ENCODE results near the gene MPPED2. TPM values are rescaled to one million over a fixed set of nuclear protein-coding genes. Genes with fewer than 3 reads are reported as not detected.

Gene MPPED2
- total and polyA plus RNA-seq, 2 of the 13 experiments (the other 11 are each of a cell fraction or from before 2014, with no cell fraction given): not detected

DNA sequence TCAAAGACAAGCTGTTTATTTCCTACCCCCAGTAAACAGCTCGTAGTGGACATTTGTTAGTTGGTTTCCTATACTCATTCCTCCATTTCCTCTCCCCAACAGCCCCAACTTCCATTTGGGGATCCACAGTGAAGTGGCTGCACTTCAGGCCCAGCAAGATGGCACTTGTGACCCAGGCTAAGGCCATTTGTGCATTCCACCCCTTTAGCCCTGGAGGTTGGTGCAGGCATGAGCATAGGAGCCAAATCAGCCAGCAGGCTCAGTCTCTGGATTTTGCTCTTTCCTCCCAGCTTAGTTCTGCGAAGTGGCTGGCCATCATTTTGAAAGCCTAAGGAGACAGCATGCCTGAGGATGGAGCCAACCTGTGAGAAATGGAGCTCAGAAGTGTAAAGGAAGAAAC, 122.9 kb downstream of the MPPED2 start (continued):
- TF ChIP-seq ZNF431 (CRISPR knock-in tag; IDR thresholded peaks at IDR 0.05; ENCODE audit: borderline replicate concordance, low read depth) (no peak), PRPF4 (IDR thresholded peaks at IDR 0.05; ENCODE audit: low read depth, low read length, poor library complexity, severe bottlenecking) (no peak), CHD2 (IDR thresholded peaks at IDR 0.05; ENCODE audit: low read depth, low read length) (no peak), SNAPC2 (CRISPR knock-in tag; IDR thresholded peaks at IDR 0.05) (no peak), ZNF124 (CRISPR knock-in tag; IDR thresholded peaks at IDR 0.05) (no peak)
- TF ChIP-seq, protein P1, sequence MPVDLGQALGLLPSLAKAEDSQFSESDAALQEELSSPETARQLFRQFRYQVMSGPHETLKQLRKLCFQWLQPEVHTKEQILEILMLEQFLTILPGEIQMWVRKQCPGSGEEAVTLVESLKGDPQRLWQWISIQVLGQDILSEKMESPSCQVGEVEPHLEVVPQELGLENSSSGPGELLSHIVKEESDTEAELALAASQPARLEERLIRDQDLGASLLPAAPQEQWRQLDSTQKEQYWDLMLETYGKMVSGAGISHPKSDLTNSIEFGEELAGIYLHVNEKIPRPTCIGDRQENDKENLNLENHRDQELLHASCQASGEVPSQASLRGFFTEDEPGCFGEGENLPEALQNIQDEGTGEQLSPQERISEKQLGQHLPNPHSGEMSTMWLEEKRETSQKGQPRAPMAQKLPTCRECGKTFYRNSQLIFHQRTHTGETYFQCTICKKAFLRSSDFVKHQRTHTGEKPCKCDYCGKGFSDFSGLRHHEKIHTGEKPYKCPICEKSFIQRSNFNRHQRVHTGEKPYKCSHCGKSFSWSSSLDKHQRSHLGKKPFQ (CRISPR knock-in tag; IDR thresholded peaks at IDR 0.05; ENCODE audit: insufficient replicate concordance): no peak
- TF ChIP-seq, protein P2, sequence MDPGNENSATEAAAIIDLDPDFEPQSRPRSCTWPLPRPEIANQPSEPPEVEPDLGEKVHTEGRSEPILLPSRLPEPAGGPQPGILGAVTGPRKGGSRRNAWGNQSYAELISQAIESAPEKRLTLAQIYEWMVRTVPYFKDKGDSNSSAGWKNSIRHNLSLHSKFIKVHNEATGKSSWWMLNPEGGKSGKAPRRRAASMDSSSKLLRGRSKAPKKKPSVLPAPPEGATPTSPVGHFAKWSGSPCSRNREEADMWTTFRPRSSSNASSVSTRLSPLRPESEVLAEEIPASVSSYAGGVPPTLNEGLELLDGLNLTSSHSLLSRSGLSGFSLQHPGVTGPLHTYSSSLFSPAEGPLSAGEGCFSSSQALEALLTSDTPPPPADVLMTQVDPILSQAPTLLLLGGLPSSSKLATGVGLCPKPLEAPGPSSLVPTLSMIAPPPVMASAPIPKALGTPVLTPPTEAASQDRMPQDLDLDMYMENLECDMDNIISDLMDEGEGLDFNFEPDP (CRISPR knock-in tag; conservative IDR thresholded peaks at IDR 0.05): no peak

DNA sequence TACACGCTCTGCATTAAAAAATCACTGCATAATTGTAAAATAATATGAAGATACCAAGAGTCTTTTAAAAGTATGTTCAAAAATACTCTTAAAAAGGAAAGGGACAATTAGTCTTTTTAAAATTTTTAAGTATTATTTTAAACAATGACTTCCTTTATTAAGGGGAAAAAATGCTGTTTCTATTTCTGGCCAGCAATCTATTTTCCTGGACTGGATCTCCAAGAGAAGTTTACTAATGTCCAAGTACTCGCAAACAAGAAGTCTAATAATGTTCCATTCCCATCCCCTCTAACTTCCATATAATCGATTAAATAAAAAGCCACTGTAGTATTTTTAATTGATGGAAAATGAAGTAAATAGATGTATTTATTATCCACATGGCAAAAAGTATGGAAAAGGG, 123.7 kb downstream of the MPPED2 start:
- DNase-seq (ENCODE audit: low spot score): no peak
- Histone ChIP-seq H3K27me3 (ENCODE audit: control insufficient read depth in 1 of 2, insufficient read depth in 2 of 2, low read length in 2 of 2) (no peaks in the 10 kb centered on the region), H3K9me3 (ENCODE audit: low read length) (no peaks in the 10 kb centered on the region), H3K79me2 (ENCODE audit: insufficient read depth, low read length) (no peaks in the 10 kb centered on the region), H3K4me2 (ENCODE audit: low read depth, low read length) (no peak overlapping the region), H3K36me3 (replicated peaks in 1 of 2; ENCODE audit: control insufficient read depth in 1 of 2, insufficient read depth in 2 of 2, low read length in 2 of 2) (no peaks in the 10 kb centered on the region), H2AFZ (ENCODE audit: low read length) (no peak overlapping the region), H3K27ac (ENCODE audit: extremely low read length, insufficient read depth, low read length) (no peak overlapping the region), H4K20me1 (ENCODE audit: insufficient read depth, low read length) (no peaks in the 10 kb centered on the region), H3K4me1 (ENCODE audit: insufficient read depth, low read length) (no peaks in the 10 kb centered on the region), H3K9ac (ENCODE audit: insufficient read depth, low read depth, low read length) (no peak overlapping the region), H3K4me3 (replicated peaks in 1 of 3; ENCODE audit: insufficient read depth in 1 of 3, low read depth in 2 of 3, low read length in 3 of 3) (no peak overlapping the region)
- intact Hi-C loops (cut with micrococcal nuclease; ENCODE audit: unreplicated experiment) (no loop called here), in situ Hi-C loops (cut with HindIII; ENCODE audit: extremely low pct_ligation_motif_present, low pct_unique_long_range_greater_than_20kb) (no loop called here)
- ChIA-PET CTCF (ENCODE audit: low intra/inter-chr PET ratio, low total read pairs) (no interaction called here), POLR2A (no interaction called here)
- WGBS (ENCODE audit: low lambda C conversion rate): 12% methylated on average over 3 of the region's 3 CpGs
- ATAC-seq: no peak
- no peak for FAIRE-seq
- no TSS peak for BruUV-seq (replicated peaks)
- TF ChIP-seq SP1 (IDR thresholded peaks at IDR 0.05) (no peak), SP1 (CRISPR knock-in tag; IDR thresholded peaks at IDR 0.05) (no peak), CBX2 (IDR thresholded peaks at IDR 0.05; ENCODE audit: low read depth, low read length) (no peak), CBX2 (CRISPR knock-in tag; IDR thresholded peaks at IDR 0.05; ENCODE audit: low read depth) (no peak), ZNF430 (CRISPR knock-in tag; IDR thresholded peaks at IDR 0.05) (no peak), PAF1 (CRISPR knock-in tag; IDR thresholded peaks at IDR 0.05) (no peak), SAFB2 (CRISPR knock-in tag; IDR thresholded peaks at IDR 0.05; ENCODE audit: borderline replicate concordance, low read depth) (no peak), ATM (IDR thresholded peaks at IDR 0.05; ENCODE audit: borderline replicate concordance) (no peak), ZBTB7B (CRISPR knock-in tag; IDR thresholded peaks at IDR 0.05) (no peak), MEIS1 (CRISPR knock-in tag; IDR thresholded peaks at IDR 0.05; ENCODE audit: borderline replicate concordance) (no peak), ZNF138 (CRISPR knock-in tag; IDR thresholded peaks at IDR 0.05; ENCODE audit: low read depth) (no peak), ZFP62 (CRISPR knock-in tag; IDR thresholded peaks at IDR 0.05) (no peak), ZNF605 (CRISPR knock-in tag; IDR thresholded peaks at IDR 0.05) (no peak), FOXC1 (CRISPR knock-in tag; IDR thresholded peaks at IDR 0.05; ENCODE audit: borderline replicate concordance) (no peak), GATA4 (IDR thresholded peaks at IDR 0.05; ENCODE audit: borderline replicate concordance, low read depth) (no peak), SIX1 (CRISPR knock-in tag; IDR thresholded peaks at IDR 0.05; ENCODE audit: borderline replicate concordance) (no peak)
- TF ChIP-seq, protein P3, sequence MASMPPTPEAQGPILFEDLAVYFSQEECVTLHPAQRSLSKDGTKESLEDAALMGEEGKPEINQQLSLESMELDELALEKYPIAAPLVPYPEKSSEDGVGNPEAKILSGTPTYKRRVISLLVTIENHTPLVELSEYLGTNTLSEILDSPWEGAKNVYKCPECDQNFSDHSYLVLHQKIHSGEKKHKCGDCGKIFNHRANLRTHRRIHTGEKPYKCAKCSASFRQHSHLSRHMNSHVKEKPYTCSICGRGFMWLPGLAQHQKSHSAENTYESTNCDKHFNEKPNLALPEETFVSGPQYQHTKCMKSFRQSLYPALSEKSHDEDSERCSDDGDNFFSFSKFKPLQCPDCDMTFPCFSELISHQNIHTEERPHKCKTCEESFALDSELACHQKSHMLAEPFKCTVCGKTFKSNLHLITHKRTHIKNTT (CRISPR knock-in tag; IDR thresholded peaks at IDR 0.05): no peak
